Measurements from ENCODE around the gene RPP30. TPM values are rescaled to one million over a fixed set of nuclear protein-coding genes. Genes with fewer than 3 reads are reported as not detected.

RPP30 gene
- total and polyA plus RNA-seq, 2 of the 13 experiments (the other 11 are each of a cell fraction or from before 2014, with no cell fraction given) = 27.1 to 65.0 TPM

- TF ChIP-seq ZXDC (CRISPR knock-in tag; IDR thresholded peaks at IDR 0.05) (no peak), ZNF547 (CRISPR knock-in tag; IDR thresholded peaks at IDR 0.05) (no peak), ZNF343 (CRISPR knock-in tag; IDR thresholded peaks at IDR 0.05) (no peak), THAP11 (CRISPR knock-in tag; IDR thresholded peaks at IDR 0.05) (no peak), ATF6 (CRISPR knock-in tag; conservative IDR thresholded peaks at IDR 0.05) (no peak), TERF1 (CRISPR knock-in tag; IDR thresholded peaks at IDR 0.05) (no peak), SP5 (CRISPR knock-in tag; IDR thresholded peaks at IDR 0.05; ENCODE audit: borderline replicate concordance, low read depth) (no peak), ZNF136 (CRISPR knock-in tag; IDR thresholded peaks at IDR 0.05; ENCODE audit: low read depth) (no peak), ZBTB7A (CRISPR knock-in tag; IDR thresholded peaks at IDR 0.05) (no peak), ZBTB34 (CRISPR knock-in tag; IDR thresholded peaks at IDR 0.05) (no peak)
Observed at GRCh38 chr10:90939116-90939515, 67.3 kb downstream of the RPP30 start (continued).

All from HepG2 (cell line).